Measurements from ENCODE around the gene CBLIF.
"Not testable (repeated sequence)": the region's sequence is repeated elsewhere in the genome, so short reads cannot be mapped to it uniquely, and the experiment has no call there.

The CBLIF gene

GRCh38 chr11:59846556-59846955 lies 1.3 kb upstream of the CBLIF start:
- DNase-seq, result no peak

- no peak for DNase-seq
These were observed 3.0 kb downstream of the CBLIF start for GRCh38 chr11:59842316-59842715.

GRCh38 chr11:59841514-59841913 lies 3.8 kb downstream of the CBLIF start:
- DNase-seq, result no peak

GRCh38 chr11:59839615-59840014 lies 5.7 kb downstream of the CBLIF start:
- DNase-seq, result no peak

GRCh38 chr11:59833602-59834001 lies 11.7 kb downstream of the CBLIF start:
- no peak for DNase-seq

- DNase-seq, result no peak
These were observed 15.9 kb downstream of the CBLIF start for GRCh38 chr11:59829358-59829757.

GRCh38 chr11:59822989-59823566 lies 22.2 kb downstream of the CBLIF start:
- no peak for DNase-seq

GRCh38 chr11:59818572-59818971 lies 26.7 kb downstream of the CBLIF start:
- DNase-seq, result no peak

GRCh38 chr11:59816434-59816833 lies 28.9 kb downstream of the CBLIF start:
- not testable (repeated sequence) for DNase-seq

GRCh38 chr11:59815754-59816153 lies 29.5 kb downstream of the CBLIF start:
- DNase-seq, result no peak

GRCh38 chr11:59814021-59814420 lies 31.3 kb downstream of the CBLIF start:
- DNase-seq, result no peak

- DNase-seq, result no peak
These were observed 31.9 kb downstream of the CBLIF start for GRCh38 chr11:59813364-59813763.

- DNase-seq, result no peak
These were observed 33.1 kb downstream of the CBLIF start for GRCh38 chr11:59812220-59812619.

GRCh38 chr11:59810911-59811259 lies 34.4 kb downstream of the CBLIF start:
- DNase-seq, result no peak

GRCh38 chr11:59810189-59810910 lies 34.9 kb downstream of the CBLIF start, which contains the start of gene MRPL16:
Gene MRPL16 (minus strand): TSS chr11:59810778. CDS start chr11:59810658, 120 bp downstream.
- DNase-seq, result peak; percentile 84

- DNase-seq, result no peak
These were observed 38.2 kb downstream of the CBLIF start for GRCh38 chr11:59807047-59807610.

- DNase-seq, result no peak
These were observed 41.2 kb downstream of the CBLIF start for GRCh38 chr11:59804061-59804460.

GRCh38 chr11:59802639-59803176 lies 42.6 kb downstream of the CBLIF start:
- DNase-seq, result no peak

- no peak for DNase-seq
These were observed 43.2 kb downstream of the CBLIF start for GRCh38 chr11:59801981-59802638.

- DNase-seq, result no peak
These were observed 44.1 kb downstream of the CBLIF start for GRCh38 chr11:59801160-59801706.

GRCh38 chr11:59800390-59801025 lies 44.8 kb downstream of the CBLIF start:
- DNase-seq, result no peak

GRCh38 chr11:59794417-59794816 lies 50.9 kb downstream of the CBLIF start:
- no peak for DNase-seq

GRCh38 chr11:59792507-59792906 lies 52.8 kb downstream of the CBLIF start:
- DNase-seq, result no peak

Data from DMS79 (cell line).